ENCODE results near the gene VPREB3. TPM values are rescaled to one million over a fixed set of nuclear protein-coding genes. Genes with fewer than 3 reads are reported as not detected.

Gene VPREB3
- total RNA-seq, 1 experiment from 2014 or later: 0.88 TPM

DNA sequence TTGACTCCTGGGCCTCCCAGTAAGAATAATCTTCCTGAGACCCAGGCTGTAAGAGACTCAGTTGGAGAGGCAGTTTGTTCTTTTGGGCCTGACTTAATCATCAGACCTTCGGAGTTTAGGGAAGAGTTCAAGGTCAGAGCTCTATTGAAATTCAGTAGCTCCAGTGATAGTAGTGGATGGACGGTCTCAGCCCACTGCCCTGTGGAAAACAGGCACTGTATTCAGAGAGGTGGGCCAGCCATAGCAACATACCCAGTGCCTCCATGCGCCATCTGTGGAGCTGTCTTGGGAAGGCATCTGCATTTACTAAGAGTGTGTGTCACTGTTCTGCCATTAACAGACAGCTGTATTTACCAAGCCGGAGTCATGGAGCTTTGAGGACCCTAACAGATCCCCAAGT, 35.4 kb upstream of the VPREB3 start:
- no peaks in the 10 kb centered on the region for H3K9me3 ChIP-seq (ENCODE audit: low read depth, low read length, poor library complexity, severe bottlenecking)
- TF ChIP-seq, protein P1, sequence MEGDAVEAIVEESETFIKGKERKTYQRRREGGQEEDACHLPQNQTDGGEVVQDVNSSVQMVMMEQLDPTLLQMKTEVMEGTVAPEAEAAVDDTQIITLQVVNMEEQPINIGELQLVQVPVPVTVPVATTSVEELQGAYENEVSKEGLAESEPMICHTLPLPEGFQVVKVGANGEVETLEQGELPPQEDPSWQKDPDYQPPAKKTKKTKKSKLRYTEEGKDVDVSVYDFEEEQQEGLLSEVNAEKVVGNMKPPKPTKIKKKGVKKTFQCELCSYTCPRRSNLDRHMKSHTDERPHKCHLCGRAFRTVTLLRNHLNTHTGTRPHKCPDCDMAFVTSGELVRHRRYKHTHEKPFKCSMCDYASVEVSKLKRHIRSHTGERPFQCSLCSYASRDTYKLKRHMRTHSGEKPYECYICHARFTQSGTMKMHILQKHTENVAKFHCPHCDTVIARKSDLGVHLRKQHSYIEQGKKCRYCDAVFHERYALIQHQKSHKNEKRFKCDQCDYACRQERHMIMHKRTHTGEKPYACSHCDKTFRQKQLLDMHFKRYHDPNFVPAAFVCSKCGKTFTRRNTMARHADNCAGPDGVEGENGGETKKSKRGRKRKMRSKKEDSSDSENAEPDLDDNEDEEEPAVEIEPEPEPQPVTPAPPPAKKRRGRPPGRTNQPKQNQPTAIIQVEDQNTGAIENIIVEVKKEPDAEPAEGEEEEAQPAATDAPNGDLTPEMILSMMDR (conservative IDR thresholded peaks at IDR 0.05; ENCODE audit: low read depth, low read length): 0 out of 2 replicates have a peak, but pooled peaks have one; percentile 12
- TF ChIP-seq EZH2 (IDR thresholded peaks at IDR 0.05; ENCODE audit: borderline replicate concordance, low read depth, low read length, poor library complexity, severe bottlenecking): no peak
- intact Hi-C loops (cut with micrococcal nuclease; ENCODE audit: unreplicated experiment): no loop called here
- H3K36me3 ChIP-seq (ENCODE audit: insufficient read depth, low read length, poor library complexity, severe bottlenecking): peaks cover 21% of the 10 kb centered on the region
- CTCF ChIA-PET: no interaction called here
- no TSS peak for BruUV-seq (replicated peaks)
- no peaks in the 10 kb centered on the region for H3K27me3 ChIP-seq (replicated peaks; ENCODE audit: insufficient read depth, low read depth, low read length, poor library complexity)
- POLR2A ChIA-PET (ENCODE audit: low non-redundant PET): interaction anchor here (0.6 kb wide), 1 partner anchor 1196 kb away, joined by 4 read pairs; no protein-coding TSS in a partner anchor
- H3K27ac ChIP-seq (ENCODE audit: low read depth, low read length, poor library complexity, severe bottlenecking): no peak overlapping the region
- H3K4me1 ChIP-seq (ENCODE audit: insufficient read depth, low read length, poor library complexity, severe bottlenecking): peaks cover 11% of the 10 kb centered on the region
- H3K4me3 ChIP-seq (ENCODE audit: low read depth, low read length, poor library complexity, severe bottlenecking): no peak overlapping the region
- no peak for DNase-seq (ENCODE audit: low spot score)

DNA sequence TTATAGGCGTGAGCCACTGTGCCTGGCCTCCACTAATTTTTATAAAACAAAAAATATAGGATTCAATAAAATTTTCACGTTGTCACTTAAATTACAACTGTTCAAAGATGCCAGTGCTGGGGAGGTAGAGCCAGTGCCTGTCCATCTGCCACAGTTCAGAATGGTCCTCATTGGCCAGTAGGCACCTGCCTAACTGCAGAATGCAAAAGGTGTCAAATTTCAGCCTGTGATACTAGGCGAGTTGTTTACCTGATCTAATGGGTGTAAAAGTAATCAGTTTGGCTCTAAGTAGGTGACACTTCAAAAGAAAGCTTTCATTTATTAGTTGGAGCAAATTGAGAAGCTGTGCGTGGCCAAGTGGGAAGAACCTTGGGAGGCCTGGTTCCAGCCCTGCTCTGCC, 34.9 kb upstream of the VPREB3 start:
- Histone ChIP-seq H3K4me3 (ENCODE audit: low read depth, low read length, poor library complexity, severe bottlenecking) (no peak overlapping the region), H3K4me1 (ENCODE audit: insufficient read depth, low read length, poor library complexity, severe bottlenecking) (peaks cover 11% of the 10 kb centered on the region), H3K27me3 (replicated peaks; ENCODE audit: insufficient read depth, low read depth, low read length, poor library complexity) (no peaks in the 10 kb centered on the region), H3K36me3 (ENCODE audit: insufficient read depth, low read length, poor library complexity, severe bottlenecking) (peaks cover 15% of the 10 kb centered on the region), H3K9me3 (ENCODE audit: low read depth, low read length, poor library complexity, severe bottlenecking) (no peaks in the 10 kb centered on the region), H3K27ac (ENCODE audit: low read depth, low read length, poor library complexity, severe bottlenecking) (no peak overlapping the region)
- CTCF ChIA-PET: no interaction called here
- BruUV-seq (replicated peaks): no TSS peak
- TF ChIP-seq EZH2 (IDR thresholded peaks at IDR 0.05; ENCODE audit: borderline replicate concordance, low read depth, low read length, poor library complexity, severe bottlenecking): no peak
- TF ChIP-seq, protein P1 (conservative IDR thresholded peaks at IDR 0.05; ENCODE audit: low read depth, low read length): no peak
- DNase-seq (ENCODE audit: low spot score): no peak
- intact Hi-C loops (cut with micrococcal nuclease; ENCODE audit: unreplicated experiment): no loop called here
- POLR2A ChIA-PET (ENCODE audit: low non-redundant PET): no interaction called here

DNA sequence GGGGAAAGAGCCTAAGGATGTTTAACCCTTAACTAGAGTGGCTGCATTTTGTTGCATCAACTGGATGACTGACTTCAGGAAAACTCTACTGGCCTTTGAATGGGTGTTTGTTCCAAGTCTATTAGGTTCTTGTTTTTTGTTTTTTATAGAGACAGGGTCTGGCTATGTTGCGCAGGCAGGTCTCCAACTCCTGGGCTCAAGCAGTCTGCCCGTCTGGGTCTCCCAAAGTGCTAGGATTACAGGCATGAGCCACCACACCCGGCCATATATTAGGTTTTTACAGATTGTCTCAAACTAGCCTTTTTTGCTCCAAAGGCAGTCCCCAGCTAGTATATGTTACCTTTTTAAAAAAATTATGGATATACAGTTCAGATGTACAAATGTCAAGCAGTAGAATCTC, 33.7 kb upstream of the VPREB3 start:
- BruUV-seq (replicated peaks): TSS peak; percentile 56
- TF ChIP-seq, protein P1 (conservative IDR thresholded peaks at IDR 0.05; ENCODE audit: low read depth, low read length): no peak
- TF ChIP-seq EZH2 (IDR thresholded peaks at IDR 0.05; ENCODE audit: borderline replicate concordance, low read depth, low read length, poor library complexity, severe bottlenecking): no peak
- DNase-seq (ENCODE audit: low spot score): no peak
- Histone ChIP-seq H3K9me3 (ENCODE audit: low read depth, low read length, poor library complexity, severe bottlenecking) (no peaks in the 10 kb centered on the region), H3K4me3 (ENCODE audit: low read depth, low read length, poor library complexity, severe bottlenecking) (peak overlapping the region; percentile 92), H3K4me1 (ENCODE audit: insufficient read depth, low read length, poor library complexity, severe bottlenecking) (peaks cover 11% of the 10 kb centered on the region), H3K36me3 (ENCODE audit: insufficient read depth, low read length, poor library complexity, severe bottlenecking) (peaks cover 12% of the 10 kb centered on the region), H3K27me3 (replicated peaks; ENCODE audit: insufficient read depth, low read depth, low read length, poor library complexity) (no peaks in the 10 kb centered on the region), H3K27ac (ENCODE audit: low read depth, low read length, poor library complexity, severe bottlenecking) (peak overlapping the region; percentile 100)
- ChIA-PET POLR2A (ENCODE audit: low non-redundant PET) (no interaction called here), CTCF (no interaction called here)
- intact Hi-C loops (cut with micrococcal nuclease; ENCODE audit: unreplicated experiment): no loop called here

Measured in A673 (cell line).